Endothelial cell of umbilical vein (primary cell): ENCODE measurements around the gene CNTNAP2.

ENCODE experiments used
- EZH2 ChIP-seq: IDR thresholded peaks from 2 replicates; pipeline ENCODE4 v1.6.1; 2012; ENCODE audit warnings: borderline replicate concordance, low read depth, mild to moderate bottlenecking, moderate library complexity, low read length, inconsistent platforms; ENCODE audit not compliant: severe bottlenecking
- JUN ChIP-seq: IDR thresholded peaks from 2 replicates; pipeline ENCODE4 v1.6.1; 2011; ENCODE audit warnings: borderline replicate concordance, low read depth; ENCODE audit not compliant: insufficient read length, insufficient read depth
- MYC ChIP-seq: IDR thresholded peaks from one replicate; pipeline ENCODE4 v1.6.1; 2011; ENCODE audit warnings: mild to moderate bottlenecking, low read depth, low read length
- POLR2A ChIP-seq: IDR thresholded peaks from 2 replicates; pipeline ENCODE4 v1.6.1; 2012; ENCODE audit warnings: low read depth, mild to moderate bottlenecking, control low read depth, low read length
- POLR2AphosphoS5 ChIP-seq: IDR thresholded peaks from 2 replicates; pipeline ENCODE4 v1.6.1; 2012; ENCODE audit warnings: low read depth, mild to moderate bottlenecking, control low read depth, low read length, moderate library complexity; ENCODE audit not compliant: insufficient read depth
- TF ChIP-seq, protein P1 (sequence below), 2 donors: IDR thresholded peaks; 1 replicate in 1 of 2; 2 replicates in 1 of 2; pipeline ENCODE4 v1.5.1; 2011; ENCODE audit warnings: low read length in 2 of 2, mild to moderate bottlenecking in 2 of 2, moderate library complexity in 2 of 2, control low read depth in 1 of 2, inconsistent platforms in 1 of 2, low read depth in 1 of 2; ENCODE audit not compliant: insufficient read depth in 1 of 2; ENCODE audit errors: extremely low read depth in 1 of 2
- TF ChIP-seq, protein P2 (sequence below): IDR thresholded peaks from 2 replicates; pipeline ENCODE4 v1.6.1; 2011; ENCODE audit not compliant: insufficient read depth, insufficient read length

DNA sequence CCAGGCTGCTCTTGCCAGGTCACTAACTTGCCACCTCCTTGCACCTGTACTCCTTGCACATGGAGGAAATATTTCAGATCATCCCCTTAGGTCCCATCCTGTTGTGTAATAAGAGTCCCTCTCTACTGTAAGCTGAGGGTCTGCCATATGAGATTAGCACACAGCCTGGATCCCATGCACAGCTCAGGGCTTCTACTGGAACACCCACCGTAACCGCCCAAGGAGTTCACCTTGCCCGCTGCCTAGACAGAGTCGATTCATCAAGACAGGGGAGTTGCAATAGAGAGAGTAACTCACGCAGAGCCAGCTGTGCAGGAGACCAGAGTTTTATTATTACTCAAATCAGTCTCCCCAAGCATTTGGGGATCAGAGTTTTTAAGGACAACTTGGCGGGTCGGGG is 1779.5 kb downstream of the CNTNAP2 start:
- TF ChIP-seq, protein P1, sequence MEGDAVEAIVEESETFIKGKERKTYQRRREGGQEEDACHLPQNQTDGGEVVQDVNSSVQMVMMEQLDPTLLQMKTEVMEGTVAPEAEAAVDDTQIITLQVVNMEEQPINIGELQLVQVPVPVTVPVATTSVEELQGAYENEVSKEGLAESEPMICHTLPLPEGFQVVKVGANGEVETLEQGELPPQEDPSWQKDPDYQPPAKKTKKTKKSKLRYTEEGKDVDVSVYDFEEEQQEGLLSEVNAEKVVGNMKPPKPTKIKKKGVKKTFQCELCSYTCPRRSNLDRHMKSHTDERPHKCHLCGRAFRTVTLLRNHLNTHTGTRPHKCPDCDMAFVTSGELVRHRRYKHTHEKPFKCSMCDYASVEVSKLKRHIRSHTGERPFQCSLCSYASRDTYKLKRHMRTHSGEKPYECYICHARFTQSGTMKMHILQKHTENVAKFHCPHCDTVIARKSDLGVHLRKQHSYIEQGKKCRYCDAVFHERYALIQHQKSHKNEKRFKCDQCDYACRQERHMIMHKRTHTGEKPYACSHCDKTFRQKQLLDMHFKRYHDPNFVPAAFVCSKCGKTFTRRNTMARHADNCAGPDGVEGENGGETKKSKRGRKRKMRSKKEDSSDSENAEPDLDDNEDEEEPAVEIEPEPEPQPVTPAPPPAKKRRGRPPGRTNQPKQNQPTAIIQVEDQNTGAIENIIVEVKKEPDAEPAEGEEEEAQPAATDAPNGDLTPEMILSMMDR (IDR thresholded peaks at IDR 0.05; ENCODE audit: extremely low read depth in 1 of 2, insufficient read depth in 1 of 2, low read depth in 1 of 2, low read length in 2 of 2), result no peak
- TF ChIP-seq POLR2AphosphoS5 (no peak), EZH2 (no peak), POLR2A (no peak), JUN (no peak), MYC (no peak)
- TF ChIP-seq, protein P2, sequence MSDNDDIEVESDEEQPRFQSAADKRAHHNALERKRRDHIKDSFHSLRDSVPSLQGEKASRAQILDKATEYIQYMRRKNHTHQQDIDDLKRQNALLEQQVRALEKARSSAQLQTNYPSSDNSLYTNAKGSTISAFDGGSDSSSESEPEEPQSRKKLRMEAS, result no peak
